ENCODE data around the gene CYB5RL.

DNA sequence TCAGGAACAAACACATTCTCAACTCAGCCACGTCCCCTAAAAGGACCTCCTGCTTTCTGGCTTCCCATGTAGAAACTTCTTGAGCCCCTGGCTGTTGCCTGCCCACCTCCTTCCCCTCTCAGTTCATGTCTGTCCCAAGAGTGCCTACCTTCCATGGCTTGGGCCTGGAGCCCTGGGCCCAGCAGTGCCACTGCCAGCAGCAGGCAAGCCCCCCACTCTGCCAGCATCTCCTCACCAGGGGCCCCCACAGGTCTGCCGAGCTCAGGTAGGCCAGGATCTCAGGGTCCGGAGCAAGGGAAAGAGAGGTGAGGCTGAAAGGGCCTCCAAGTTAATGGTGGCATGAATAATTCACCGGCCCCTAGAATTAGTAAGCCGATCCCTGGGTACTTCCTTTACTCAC, 47.1 kb downstream of the CYB5RL start, which contains the start of gene CDCP2:
- TF ChIP-seq POLR2AphosphoS5 (IDR thresholded peaks at IDR 0.05): no peak
- no peak for TF ChIP-seq POLR2A (IDR thresholded peaks at IDR 0.05)
